Nephron progenitor cell (in vitro differentiated cells): Measurements from ENCODE around the gene ALOXE3.
A peak's percentile ranks its signal among the peaks of the same experiment; 100 is the strongest.

Experiments used
- DNase-seq: peaks from one replicate; pipeline ENCODE4 v3.0.0; 2021
- H3K27ac Mint-ChIP-seq: 2 replicates; pipeline ENCODE4 v1.8.0; 2021; ENCODE audit warnings: mild to moderate bottlenecking, moderate library complexity, mixed read lengths
- H3K27me3 Mint-ChIP-seq: 2 replicates; pipeline ENCODE4 v1.8.0; 2021; ENCODE audit warnings: mild to moderate bottlenecking, low read depth, mixed read lengths; ENCODE audit not compliant: poor library complexity
- H3K36me3 Mint-ChIP-seq: 2 replicates; pipeline ENCODE4 v1.8.0; 2021; ENCODE audit warnings: low read depth, mixed read lengths
- H3K4me1 Mint-ChIP-seq: 2 replicates; pipeline ENCODE4 v1.8.0; 2021; ENCODE audit warnings: mixed read lengths
- H3K4me3 Mint-ChIP-seq: 2 replicates; pipeline ENCODE4 v1.8.0; 2021; ENCODE audit warnings: mild to moderate bottlenecking, moderate library complexity, mixed read lengths
- H3K9me3 Mint-ChIP-seq: 2 replicates; pipeline ENCODE4 v1.8.0; 2021; ENCODE audit warnings: mild to moderate bottlenecking, moderate library complexity, mixed read lengths
- TF ChIP-seq, protein P1 (sequence below): fragments of 200-600 bp; sonication (generic); IDR thresholded peaks from 2 replicates; pipeline ENCODE4 v1.5.0; 2021; ENCODE audit warnings: antibody characterized with exemption

ALOXE3 gene

DNA sequence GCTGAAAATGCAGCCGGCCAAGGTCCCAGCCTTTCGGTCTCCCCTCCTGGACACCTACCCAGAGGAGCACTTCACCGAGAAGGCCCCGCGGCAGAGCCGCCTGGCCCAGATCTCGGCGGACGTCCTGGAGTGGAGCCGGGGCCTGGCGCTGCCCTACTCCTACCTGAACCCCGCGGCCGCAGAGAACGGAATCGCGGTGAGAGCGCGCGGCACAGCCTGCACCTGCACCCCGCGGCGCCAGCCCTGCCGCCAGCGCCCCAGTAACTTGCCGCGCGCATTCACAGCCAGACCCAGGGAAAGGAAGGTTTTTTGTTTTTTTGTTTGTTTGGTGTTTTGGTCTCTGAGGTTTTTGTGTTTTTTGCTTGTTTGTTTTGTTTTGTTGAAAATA lies 46.0 kb downstream of the ALOXE3 start:
- DNase-seq, result peak; percentile 28
- H3K4me1 Mint-ChIP-seq, result peaks cover 28% of the 10 kb centered on the region
- H3K27ac Mint-ChIP-seq, result no peak overlapping the region
- no peaks in the 10 kb centered on the region for H3K36me3 Mint-ChIP-seq
- H3K27me3 Mint-ChIP-seq, result peaks cover 100% of the 10 kb centered on the region
- H3K9me3 Mint-ChIP-seq, result no peaks in the 10 kb centered on the region
- TF ChIP-seq, protein P1, sequence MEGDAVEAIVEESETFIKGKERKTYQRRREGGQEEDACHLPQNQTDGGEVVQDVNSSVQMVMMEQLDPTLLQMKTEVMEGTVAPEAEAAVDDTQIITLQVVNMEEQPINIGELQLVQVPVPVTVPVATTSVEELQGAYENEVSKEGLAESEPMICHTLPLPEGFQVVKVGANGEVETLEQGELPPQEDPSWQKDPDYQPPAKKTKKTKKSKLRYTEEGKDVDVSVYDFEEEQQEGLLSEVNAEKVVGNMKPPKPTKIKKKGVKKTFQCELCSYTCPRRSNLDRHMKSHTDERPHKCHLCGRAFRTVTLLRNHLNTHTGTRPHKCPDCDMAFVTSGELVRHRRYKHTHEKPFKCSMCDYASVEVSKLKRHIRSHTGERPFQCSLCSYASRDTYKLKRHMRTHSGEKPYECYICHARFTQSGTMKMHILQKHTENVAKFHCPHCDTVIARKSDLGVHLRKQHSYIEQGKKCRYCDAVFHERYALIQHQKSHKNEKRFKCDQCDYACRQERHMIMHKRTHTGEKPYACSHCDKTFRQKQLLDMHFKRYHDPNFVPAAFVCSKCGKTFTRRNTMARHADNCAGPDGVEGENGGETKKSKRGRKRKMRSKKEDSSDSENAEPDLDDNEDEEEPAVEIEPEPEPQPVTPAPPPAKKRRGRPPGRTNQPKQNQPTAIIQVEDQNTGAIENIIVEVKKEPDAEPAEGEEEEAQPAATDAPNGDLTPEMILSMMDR, result no peak
- H3K4me3 Mint-ChIP-seq, result peak overlapping the region; percentile 71

DNA sequence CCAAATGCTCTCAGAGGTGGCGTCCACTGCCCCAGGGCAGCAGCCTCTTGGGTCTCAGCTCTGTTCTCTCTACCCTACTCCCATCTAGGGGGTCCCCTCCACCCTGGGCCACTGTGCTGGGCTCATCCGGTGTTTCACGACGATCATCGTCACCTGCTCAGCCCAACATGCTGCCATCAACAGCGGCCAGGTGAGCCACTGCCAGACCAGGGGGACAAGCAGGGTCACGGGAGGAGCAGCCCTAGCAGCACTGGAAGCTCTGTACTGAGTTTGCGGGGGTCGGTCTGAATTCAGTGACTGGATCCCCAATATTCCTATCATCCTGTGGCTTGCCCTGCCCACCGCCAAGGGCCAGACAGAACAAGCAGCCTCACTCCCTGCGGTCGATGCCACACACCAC lies 46.8 kb downstream of the ALOXE3 start:
- Mint-ChIP-seq H3K27me3 (peaks cover 100% of the 10 kb centered on the region), H3K36me3 (no peaks in the 10 kb centered on the region), H3K4me3 (no peak overlapping the region), H3K9me3 (no peaks in the 10 kb centered on the region), H3K4me1 (peaks cover 28% of the 10 kb centered on the region), H3K27ac (no peak overlapping the region)
- TF ChIP-seq, protein P1, result no peak
- DNase-seq, result no peak

DNA sequence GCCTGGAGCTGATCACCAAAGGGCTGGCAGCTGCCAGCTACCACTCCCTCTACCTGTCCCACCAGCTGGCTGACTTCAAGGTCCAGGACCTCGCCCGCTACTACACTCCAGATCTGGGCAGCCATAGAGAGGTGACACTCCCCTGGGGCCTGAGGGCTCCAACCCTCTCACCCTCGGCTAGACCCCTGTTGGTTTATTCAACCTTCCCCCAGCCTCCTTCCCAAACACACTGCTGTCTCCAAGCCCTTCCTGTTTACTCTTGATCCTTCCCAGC lies 48.8 kb downstream of the ALOXE3 start:
- Mint-ChIP-seq H3K9me3 (no peaks in the 10 kb centered on the region), H3K27ac (no peak overlapping the region), H3K4me3 (no peak overlapping the region), H3K36me3 (no peaks in the 10 kb centered on the region), H3K27me3 (peaks cover 100% of the 10 kb centered on the region), H3K4me1 (peaks cover 25% of the 10 kb centered on the region)
- no peak for DNase-seq
- TF ChIP-seq, protein P1, result no peak

DNA sequence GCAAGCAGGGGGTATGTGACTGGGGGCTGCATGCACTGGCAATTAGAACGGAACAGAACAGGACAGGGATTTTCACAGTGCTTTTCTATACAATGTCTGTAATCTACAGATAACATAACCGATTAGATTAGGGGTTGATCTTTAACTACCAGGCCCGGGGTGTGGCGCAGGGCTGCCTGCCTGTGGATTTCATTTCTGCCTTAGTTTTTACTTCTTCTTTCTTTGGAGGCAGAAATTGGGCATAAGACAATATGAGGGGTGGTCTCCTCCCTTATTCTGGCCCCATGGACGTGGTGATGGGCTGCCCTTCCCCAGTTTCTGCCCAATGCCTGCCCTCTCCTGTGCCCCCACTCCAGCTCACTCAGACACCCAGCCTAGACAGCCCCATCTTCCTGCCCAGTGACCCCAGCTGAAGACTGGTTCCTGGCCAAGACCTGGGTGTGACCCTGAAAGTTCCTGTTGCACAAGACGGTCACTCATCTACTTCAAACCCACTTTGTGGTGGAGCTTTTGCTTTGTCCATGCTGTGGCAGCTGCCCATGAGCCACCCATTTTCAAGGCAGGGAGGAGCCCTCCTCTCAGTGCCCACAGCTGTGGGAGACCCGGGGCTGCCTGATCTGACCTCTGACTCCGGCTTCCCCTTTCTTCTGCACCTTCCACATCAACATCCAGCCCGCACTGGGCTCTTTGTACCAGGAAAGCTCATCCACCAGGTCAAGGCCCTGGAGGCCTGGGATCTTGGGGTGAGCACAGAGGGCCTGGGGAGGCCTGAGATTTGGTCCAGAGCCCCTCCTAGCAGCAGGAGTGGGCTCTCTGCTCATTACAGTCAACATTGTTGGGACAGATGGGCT lies 49.4 kb downstream of the ALOXE3 start:
- H3K27me3 Mint-ChIP-seq, result peaks cover 100% of the 10 kb centered on the region
- TF ChIP-seq, protein P1, result no peak
- H3K4me3 Mint-ChIP-seq, result no peak overlapping the region
- H3K4me1 Mint-ChIP-seq, result peaks cover 20% of the 10 kb centered on the region
- H3K27ac Mint-ChIP-seq, result no peak overlapping the region
- no peaks in the 10 kb centered on the region for H3K36me3 Mint-ChIP-seq
- no peak for DNase-seq
- H3K9me3 Mint-ChIP-seq, result no peaks in the 10 kb centered on the region

DNA sequence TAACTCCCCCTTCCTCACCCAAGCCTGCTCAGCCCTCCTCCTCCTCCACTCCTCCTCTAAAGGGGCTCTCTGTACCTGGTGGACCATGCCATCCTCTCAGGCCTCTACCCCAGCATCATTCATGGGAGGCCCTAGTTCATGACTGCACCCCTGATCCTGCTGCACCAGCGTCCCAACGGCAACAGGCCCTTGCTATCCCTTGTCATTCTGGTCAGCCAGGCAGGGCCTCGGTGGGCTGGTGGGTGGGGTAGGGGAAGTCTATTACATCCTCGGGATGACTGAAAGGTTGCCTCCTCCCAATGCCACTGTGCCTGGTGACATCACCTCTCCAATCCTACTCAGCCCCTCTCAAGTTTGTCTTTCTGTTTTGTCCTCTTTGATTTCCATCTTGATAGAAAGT lies 50.5 kb downstream of the ALOXE3 start:
- Mint-ChIP-seq H3K27ac (no peak overlapping the region), H3K9me3 (no peaks in the 10 kb centered on the region), H3K4me1 (peaks cover 18% of the 10 kb centered on the region), H3K27me3 (peaks cover 99% of the 10 kb centered on the region), H3K4me3 (no peak overlapping the region), H3K36me3 (no peaks in the 10 kb centered on the region)
- TF ChIP-seq, protein P1, result no peak
- DNase-seq, result no peak
